A673 (cell line): Measurements from ENCODE around the gene PPP2R5B. TPM values are rescaled to one million over a fixed set of nuclear protein-coding genes. Genes with fewer than 3 reads are reported as not detected.

Source experiments
- BruUV-seq: library from RNA; stranded (reverse); fragments of 400-500 nt; replicated peaks from 2 replicates; lab custom pipeline; 2021; lab: Mats Ljungman, UMichigan
- CTCF ChIA-PET: fragments of 300-600 bp; sonication (Branson Sonifier 250); formaldehyde crosslinking; loops from one replicate; lab custom pipeline; 2022; ENCODE audit warnings: antibody characterized with exemption; lab: Charles Lee
- POLR2A ChIA-PET: fragments of 300-600 bp; sonication (Branson Sonifier 250); formaldehyde crosslinking; loops from one replicate; lab custom pipeline; 2022; ENCODE audit warnings: antibody characterized with exemption; ENCODE audit not compliant: low non-redundant PET; lab: Charles Lee
- DNase-seq: peaks from one replicate; pipeline ENCODE4 v3.0.0-alpha.2; 2015; ENCODE audit warnings: low spot score
- H3K27ac ChIP-seq: fragments of 200-600 bp; sonication (generic); 2 replicates; pipeline ENCODE4 v1.5.1; 2016; ENCODE audit warnings: mixed run types, low read depth, mild to moderate bottlenecking, mixed read lengths, antibody characterized with exemption, low read length; ENCODE audit not compliant: poor library complexity, severe bottlenecking
- H3K27me3 ChIP-seq: fragments of 200-600 bp; sonication (generic); replicated peaks from 2 replicates; pipeline ENCODE4 v1.6.1; 2017; ENCODE audit warnings: mixed run types, low read depth, mild to moderate bottlenecking, mixed read lengths, antibody characterized with exemption, low read length; ENCODE audit not compliant: insufficient read depth, poor library complexity
- H3K36me3 ChIP-seq: fragments of 200-600 bp; sonication (generic); 2 replicates; pipeline ENCODE4 v1.6.1; 2016; ENCODE audit warnings: mixed run types, mild to moderate bottlenecking, mixed read lengths, antibody characterized with exemption, low read length; ENCODE audit not compliant: insufficient read depth, poor library complexity, severe bottlenecking
- H3K4me1 ChIP-seq: fragments of 200-600 bp; sonication (generic); 2 replicates; pipeline ENCODE4 v1.6.1; 2017; ENCODE audit warnings: mixed run types, mild to moderate bottlenecking, mixed read lengths, antibody characterized with exemption, low read length; ENCODE audit not compliant: insufficient read depth, poor library complexity, severe bottlenecking
- H3K4me3 ChIP-seq: fragments of 200-600 bp; sonication (generic); 2 replicates; pipeline ENCODE4 v1.5.1; 2016; ENCODE audit warnings: low read depth, mixed run types, mild to moderate bottlenecking, mixed read lengths, low read length; ENCODE audit not compliant: poor library complexity, severe bottlenecking
- H3K9me3 ChIP-seq: fragments of 200-600 bp; sonication (generic); 2 replicates; pipeline ENCODE4 v1.6.1; 2016; ENCODE audit warnings: mixed run types, low read depth, mild to moderate bottlenecking, mixed read lengths, antibody characterized with exemption, low read length; ENCODE audit not compliant: poor library complexity, severe bottlenecking
- CTCF ChIP-seq: fragments of 300-800, 200-600 bp; sonication (generic); conservative IDR thresholded peaks from 2 replicates; pipeline ENCODE4 v1.5.1; 2017; ENCODE audit warnings: low read depth, mild to moderate bottlenecking, antibody characterized with exemption, low read length, moderate library complexity, mixed read lengths
- EZH2 ChIP-seq: fragments of 200-600 bp; sonication (generic); IDR thresholded peaks from 2 replicates; pipeline ENCODE4 v1.6.1; 2017; ENCODE audit warnings: borderline replicate concordance, low read depth, mild to moderate bottlenecking, mixed read lengths, antibody characterized with exemption, low read length; ENCODE audit not compliant: poor library complexity, severe bottlenecking
- intact Hi-C: fragments of 100-400 bp; cut with micrococcal nuclease; formaldehyde crosslinking; loops from one replicate; pipeline ENCODE4 v1.10.0; 2022; ENCODE audit not compliant: unreplicated experiment
- total RNA-seq: library from RNA; stranded (reverse); gene quantifications from 2 replicates; pipeline ENCODE4 v1.2.3, GENCODE V29; 2021

PPP2R5B gene
- total RNA-seq, 1 experiment from 2014 or later, result 16.1 TPM

GRCh38 chr11:64970731-64971151 is 46.3 kb downstream of the PPP2R5B start:
- Histone ChIP-seq H3K4me3 (no peak overlapping the region), H3K9me3 (no peaks in the 10 kb centered on the region), H3K27me3 (no peaks in the 10 kb centered on the region), H3K27ac (no peak overlapping the region), H3K36me3 (no peaks in the 10 kb centered on the region), H3K4me1 (no peaks in the 10 kb centered on the region)
- TF ChIP-seq CTCF (no peak), EZH2 (no peak)
- CTCF ChIA-PET, result interaction anchor here (0.7 kb wide), 1 partner anchor 226 kb away, joined by 3 read pairs; no protein-coding TSS in a partner anchor
- POLR2A ChIA-PET, result no interaction called here
- BruUV-seq, result no TSS peak
- no peak for DNase-seq
- intact Hi-C loops, result no loop called here

- Histone ChIP-seq H3K27ac (no peak within 1 kb of the TSS), H3K27me3 (no peaks in the 10 kb centered on the region), H3K9me3 (no peaks in the 10 kb centered on the region), H3K4me1 (no peaks in the 10 kb centered on the region), H3K4me3 (no peak within 1 kb of the TSS), H3K36me3 (no peaks in the 10 kb centered on the region)
- ChIA-PET CTCF (no interaction called here), POLR2A (no interaction called here)
- DNase-seq, result no peak
- no TSS peak for BruUV-seq
- intact Hi-C loops, result no loop called here
- TF ChIP-seq EZH2 (no peak), CTCF (no peak)
Observed at GRCh38 chr11:64971421-64972233, 47.1 kb downstream of the PPP2R5B start, which contains the start of gene MAJIN. TSS of gene MAJIN (minus strand) at chr11:64972108. CDS start at chr11:64959405, 12,703 bp downstream.

- ChIA-PET POLR2A (interaction anchor here (0.6 kb wide), 1 partner anchor 41 kb away, joined by 10 read pairs; no protein-coding TSS in a partner anchor), CTCF (interaction anchor here (0.7 kb wide), 1 partner anchor 247 kb away, joined by 3 read pairs; no protein-coding TSS in a partner anchor)
- DNase-seq, result no peak
- no TSS peak for BruUV-seq
- H3K36me3 ChIP-seq, result no peaks in the 10 kb centered on the region
- no peak overlapping the region for H3K27ac ChIP-seq
- H3K9me3 ChIP-seq, result no peaks in the 10 kb centered on the region
- no peaks in the 10 kb centered on the region for H3K27me3 ChIP-seq
- TF ChIP-seq CTCF (no peak), EZH2 (no peak)
- intact Hi-C loops, result no loop called here
- no peak overlapping the region for H3K4me3 ChIP-seq
- no peaks in the 10 kb centered on the region for H3K4me1 ChIP-seq
Observed at GRCh38 chr11:64974124-64974523, 49.6 kb downstream of the PPP2R5B start.
